Stimulated activated naive CD8-positive, alpha-beta T cell treated with anti-CD3 and anti-CD28 coated beads, Interleukin-15, amount 100 ng/mL, for 72 hours (primary cell): ENCODE data around the gene ANKRD29.

Experiments
- ATAC-seq: fragments of 150-1000 bp; cut with Tn5 transposase; 2 replicates; pipeline ENCODE4 v1.10.0; 2021; ENCODE audit warnings: mild to moderate bottlenecking, moderate library complexity
- DNase-seq, 2 donors: peaks; one replicate each; pipeline ENCODE4 v3.0.0; 2021 to 2022
- H3K27ac Mint-ChIP-seq, 2 donors: one replicate each; pipeline ENCODE4 v1.8.0; 2022; ENCODE audit warnings: mild to moderate bottlenecking in 2 of 2, mixed read lengths in 2 of 2, moderate library complexity in 2 of 2
- H3K27me3 Mint-ChIP-seq: one replicate; pipeline ENCODE4 v1.8.0; 2022; ENCODE audit warnings: mixed read lengths
- H3K4me1 Mint-ChIP-seq: one replicate; pipeline ENCODE4 v1.8.0; 2022; ENCODE audit warnings: mild to moderate bottlenecking, mixed read lengths
- H3K4me3 Mint-ChIP-seq, 2 donors: one replicate each; pipeline ENCODE4 v1.8.0; 2022; ENCODE audit warnings: mild to moderate bottlenecking in 2 of 2, mixed read lengths in 2 of 2, moderate library complexity in 1 of 2
- H3K9me3 Mint-ChIP-seq, 2 donors: one replicate each; pipeline ENCODE4 v1.8.0; 2022; ENCODE audit warnings: mixed read lengths in 2 of 2

Gene ANKRD29

DNA sequence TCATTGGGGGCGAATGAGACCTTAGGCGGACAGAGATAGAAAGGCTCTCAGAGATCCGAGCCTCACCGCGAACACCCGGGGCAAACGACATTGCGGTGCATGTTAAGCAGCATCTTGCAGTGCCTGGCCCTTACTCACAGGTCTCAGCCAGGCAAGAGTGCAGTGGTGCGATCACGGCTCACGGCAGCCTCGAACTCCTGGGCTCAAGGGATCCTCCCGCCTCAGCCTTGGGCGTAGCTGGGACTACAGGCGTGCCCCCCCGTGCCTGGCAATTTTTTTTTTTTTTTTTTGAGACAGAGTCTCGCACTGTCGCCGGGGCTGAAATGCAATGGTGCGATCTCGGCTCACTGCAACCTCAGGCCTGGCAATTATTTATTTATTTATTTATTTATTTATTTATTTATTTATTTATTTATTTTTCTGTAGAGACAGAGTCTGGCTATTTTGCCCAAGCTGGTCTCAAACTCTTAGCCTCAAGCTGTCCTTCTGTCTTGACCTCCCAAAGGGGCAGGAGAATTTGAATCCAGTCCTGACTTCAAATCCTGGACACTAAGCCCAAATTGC lies 27.9 kb upstream of the ANKRD29 start:
- H3K27ac Mint-ChIP-seq: no peak overlapping the region
- peaks cover 67% of the 10 kb centered on the region for H3K27me3 Mint-ChIP-seq
- DNase-seq (no peak), ATAC-seq (peak; percentile 4)
- peaks cover 12% of the 10 kb centered on the region for H3K4me1 Mint-ChIP-seq
- H3K4me3 Mint-ChIP-seq: peak overlapping the region; percentile 27 to 63
- no peaks in the 10 kb centered on the region for H3K9me3 Mint-ChIP-seq

DNA sequence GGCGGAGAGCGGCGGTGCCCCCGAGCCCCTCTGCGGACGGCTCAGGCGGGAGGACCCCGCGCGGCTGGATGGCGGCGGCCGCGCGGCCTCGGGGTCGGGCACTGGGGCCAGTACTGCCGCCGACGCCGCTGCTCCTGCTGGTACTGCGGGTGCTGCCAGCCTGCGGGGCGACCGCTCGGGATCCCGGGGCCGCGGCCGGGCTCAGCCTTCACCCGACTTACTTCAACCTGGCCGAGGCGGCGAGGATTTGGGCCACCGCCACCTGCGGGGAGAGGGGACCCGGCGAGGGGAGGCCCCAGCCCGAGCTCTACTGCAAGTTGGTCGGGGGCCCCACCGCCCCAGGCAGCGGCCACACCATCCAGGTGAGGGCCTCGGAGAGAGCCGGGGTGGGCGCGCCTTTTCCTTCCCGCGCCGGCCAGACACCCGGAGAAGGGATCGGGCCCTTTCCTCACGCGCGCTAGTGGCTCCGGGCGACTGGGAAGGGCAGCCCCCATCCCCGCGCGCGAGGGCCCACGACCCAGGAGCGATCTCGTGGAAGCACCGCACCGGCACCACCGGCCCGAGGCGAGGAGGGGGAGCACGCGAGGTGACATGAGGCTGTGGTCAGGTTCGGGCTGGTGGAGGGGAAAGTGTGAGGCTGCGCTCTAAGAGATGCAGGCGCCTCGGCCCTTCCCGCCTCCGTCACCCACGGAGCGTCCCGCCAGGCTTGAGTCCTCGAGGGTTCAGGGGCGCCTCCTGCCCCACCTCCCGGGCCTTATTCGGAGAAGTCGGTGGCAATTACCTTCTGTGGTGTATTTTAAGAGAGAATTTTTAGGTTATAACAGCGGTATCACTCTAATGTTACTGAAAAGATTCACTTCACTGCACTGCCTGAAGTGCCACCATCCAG lies 27.1 kb upstream of the ANKRD29 start:
- H3K4me1 Mint-ChIP-seq: peaks cover 12% of the 10 kb centered on the region
- ATAC-seq: peak; percentile 67
- H3K4me3 Mint-ChIP-seq: peak overlapping the region; percentile 27 to 63
- no peaks in the 10 kb centered on the region for H3K9me3 Mint-ChIP-seq
- H3K27me3 Mint-ChIP-seq: peaks cover 67% of the 10 kb centered on the region
- no peak overlapping the region for H3K27ac Mint-ChIP-seq
- peak; percentile 12 to 25 for DNase-seq

DNA sequence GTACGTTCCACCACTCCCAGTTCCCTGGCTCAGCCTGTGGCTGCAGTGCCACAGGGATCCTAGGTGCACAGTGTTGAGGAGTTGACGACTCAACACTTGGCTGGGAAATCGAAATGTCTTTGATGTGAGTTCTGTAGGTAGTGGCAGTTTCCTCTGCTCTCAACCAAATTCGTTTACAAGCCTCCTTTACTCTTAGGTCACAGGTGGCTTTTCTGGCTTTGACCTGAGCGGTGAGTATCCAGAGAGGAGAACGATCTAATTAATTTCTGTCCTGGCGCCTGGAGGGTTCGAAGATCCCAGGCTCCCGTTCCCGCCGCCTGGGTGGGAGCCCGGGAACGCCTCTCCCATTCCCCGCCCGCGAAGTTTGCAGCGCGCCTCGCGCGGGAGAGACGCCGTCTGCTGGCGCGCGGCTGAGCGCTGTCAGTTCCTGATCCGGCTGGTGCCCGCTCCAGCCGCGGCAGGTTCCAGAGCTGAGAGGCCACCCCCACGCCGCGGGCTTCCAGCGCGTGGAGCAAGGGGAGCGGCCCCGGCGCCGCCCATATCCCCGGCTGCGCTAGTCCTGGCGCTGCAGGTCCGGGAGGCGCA lies 26.4 kb upstream of the ANKRD29 start, which contains the start of gene LAMA3:
Gene LAMA3, plus strand, starts transcription at position 423 of the 585 bp plus-strand sequence. CDS start 231 bp downstream, outside the sequence.
- H3K27ac Mint-ChIP-seq: no peak within 1 kb of the TSS

DNA sequence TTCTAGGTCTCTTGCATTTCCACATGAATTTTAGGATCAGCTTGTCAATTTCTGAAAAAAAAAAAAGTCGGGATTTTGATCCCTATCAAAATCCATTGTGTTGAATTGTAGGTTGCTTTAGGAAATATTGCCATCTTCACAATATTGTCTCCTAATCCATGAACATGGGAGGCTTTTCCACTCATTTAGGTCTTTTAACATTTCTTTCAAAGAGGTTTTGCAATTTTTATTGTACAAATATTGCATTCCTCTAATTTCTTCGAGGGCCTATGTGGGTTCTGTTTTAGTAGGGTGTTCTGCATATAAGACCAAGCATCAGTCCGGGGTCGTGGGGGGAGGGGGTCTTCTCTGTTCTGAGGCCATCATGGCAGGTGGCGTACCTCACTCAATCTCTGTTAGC lies 25.8 kb upstream of the ANKRD29 start:
- ATAC-seq: no peak
- no peak overlapping the region for H3K27ac Mint-ChIP-seq
- peaks cover 12% of the 10 kb centered on the region for H3K4me1 Mint-ChIP-seq
- no peak overlapping the region for H3K4me3 Mint-ChIP-seq
- H3K9me3 Mint-ChIP-seq: no peaks in the 10 kb centered on the region
- peaks cover 70% of the 10 kb centered on the region for H3K27me3 Mint-ChIP-seq
- DNase-seq: no peak

More for the DNA sequence above, 26.4 kb upstream of the ANKRD29 start, which contains the start of gene LAMA3:
- H3K9me3 Mint-ChIP-seq: no peaks in the 10 kb centered on the region
- H3K4me3 Mint-ChIP-seq: peak within 1 kb of the TSS; percentile 58 to 63
- peaks cover 12% of the 10 kb centered on the region for H3K4me1 Mint-ChIP-seq
- peak; percentile 79 for ATAC-seq
- peak; percentile 7 to 20 for DNase-seq
- peaks cover 74% of the 10 kb centered on the region for H3K27me3 Mint-ChIP-seq

DNA sequence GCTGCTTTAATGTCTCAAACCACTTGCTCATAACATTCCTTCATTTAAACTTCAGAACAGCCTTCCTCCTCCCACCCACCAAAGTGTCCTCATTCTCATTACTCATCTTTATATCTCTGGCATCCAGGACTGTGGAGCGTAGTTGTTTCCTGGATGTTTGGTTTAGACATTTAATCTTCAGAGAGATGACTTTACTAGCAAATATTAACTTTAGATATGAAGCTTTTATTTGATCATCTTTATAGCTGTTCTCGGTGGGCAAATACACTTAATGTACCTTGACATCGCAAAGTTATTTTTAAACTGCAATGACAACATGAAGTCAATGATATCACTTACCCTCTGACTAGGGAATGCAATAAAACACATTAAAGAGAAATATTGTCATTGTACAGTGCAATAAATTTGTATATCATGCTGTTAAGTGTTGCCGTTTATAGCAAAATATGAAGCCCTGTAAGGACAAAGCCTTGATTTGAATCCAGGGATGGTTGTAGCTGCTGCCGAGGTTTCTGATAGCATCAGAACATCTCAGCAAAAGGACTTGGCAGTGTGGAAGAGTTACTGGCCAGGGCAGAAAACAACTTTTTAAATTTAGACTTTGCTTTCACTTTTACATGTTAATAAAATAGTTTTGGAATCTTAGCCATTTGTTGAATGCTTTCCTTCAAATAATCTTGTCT lies 21.9 kb upstream of the ANKRD29 start:
- Mint-ChIP-seq H3K9me3 (no peaks in the 10 kb centered on the region), H3K4me1 (peaks cover 6% of the 10 kb centered on the region)
- no peak for DNase-seq

DNA sequence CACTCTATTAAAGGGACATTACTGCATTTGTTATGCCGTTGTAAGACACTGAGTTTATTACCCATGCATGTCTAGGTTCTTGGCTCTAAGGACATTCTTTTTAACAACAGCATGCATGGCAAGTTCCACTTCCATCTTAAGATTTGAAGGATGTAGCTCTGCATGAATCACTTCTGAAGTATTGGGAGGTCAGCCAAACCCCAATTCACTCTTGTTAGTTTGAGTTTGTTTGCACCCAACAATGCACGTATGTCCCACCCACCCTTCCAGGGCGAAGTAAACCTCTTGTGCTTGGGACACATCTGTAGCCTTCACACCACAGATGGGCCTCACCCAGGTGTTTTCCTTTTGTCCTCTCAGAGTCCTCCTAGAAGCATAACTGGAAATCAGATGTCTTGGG lies 21.0 kb upstream of the ANKRD29 start:
- Mint-ChIP-seq H3K27me3 (peaks cover 44% of the 10 kb centered on the region), H3K27ac (no peak overlapping the region), H3K4me3 (no peak overlapping the region), H3K9me3 (peaks cover 0 to 7% of the 10 kb centered on the region in 2 donors), H3K4me1 (peaks cover under 1% of the 10 kb centered on the region)
- no peak for ATAC-seq
- DNase-seq: no peak

More for the DNA sequence above, 21.9 kb upstream of the ANKRD29 start:
- no peak for ATAC-seq
- H3K4me3 Mint-ChIP-seq: no peak overlapping the region
- peak overlapping the region in 1 of 2 donors; percentile 42 for H3K27ac Mint-ChIP-seq
- peaks cover 44% of the 10 kb centered on the region for H3K27me3 Mint-ChIP-seq

DNA sequence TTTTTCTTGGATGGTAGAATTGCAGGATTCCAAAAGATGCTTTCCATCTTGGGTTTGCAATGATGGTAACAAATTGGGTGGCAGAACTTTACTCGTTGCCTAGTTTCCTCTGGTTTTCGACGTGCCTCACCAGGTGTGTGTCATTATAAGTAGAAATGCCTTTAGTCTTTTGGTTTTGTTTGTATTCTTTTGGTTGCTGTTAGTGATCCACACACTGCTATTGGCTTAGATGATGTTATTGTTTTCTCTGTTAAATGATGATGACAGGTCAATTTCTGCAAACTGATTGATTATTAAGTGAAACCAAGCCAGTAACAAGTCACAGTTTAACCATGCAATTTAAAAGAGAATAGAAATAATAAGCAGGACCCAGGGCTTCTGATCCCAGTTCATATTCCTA lies 20.4 kb upstream of the ANKRD29 start:
- peaks cover 0 to 7% of the 10 kb centered on the region in 2 donors for H3K9me3 Mint-ChIP-seq
- peaks cover 39% of the 10 kb centered on the region for H3K27me3 Mint-ChIP-seq
- DNase-seq: no peak
- no peak overlapping the region for H3K4me3 Mint-ChIP-seq
- ATAC-seq: no peak
- H3K4me1 Mint-ChIP-seq: no peaks in the 10 kb centered on the region
- H3K27ac Mint-ChIP-seq: no peak overlapping the region

DNA sequence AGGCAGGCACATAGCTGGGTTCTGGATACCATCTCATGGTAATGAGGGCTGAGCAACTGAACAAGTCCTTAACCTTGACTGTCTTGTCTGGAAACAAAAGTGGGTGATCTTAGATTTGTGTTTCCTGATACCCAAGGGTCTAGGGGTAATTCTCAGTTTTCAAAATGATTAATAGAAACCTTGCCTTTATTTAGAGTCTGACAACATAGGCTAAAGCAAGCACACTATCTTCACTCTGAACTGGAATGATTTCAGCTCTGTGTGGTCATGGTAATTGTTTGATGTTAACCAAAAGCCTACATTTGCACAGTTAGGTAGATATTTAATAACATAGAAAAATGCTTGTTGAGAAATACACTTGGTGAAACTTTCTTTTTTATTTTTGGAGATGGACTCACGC lies 19.8 kb upstream of the ANKRD29 start:
- Mint-ChIP-seq H3K4me3 (no peak overlapping the region), H3K27ac (no peak overlapping the region), H3K27me3 (peaks cover 32% of the 10 kb centered on the region), H3K9me3 (peaks cover 0 to 7% of the 10 kb centered on the region in 2 donors), H3K4me1 (no peaks in the 10 kb centered on the region)
- ATAC-seq (no peak), DNase-seq (no peak)

DNA sequence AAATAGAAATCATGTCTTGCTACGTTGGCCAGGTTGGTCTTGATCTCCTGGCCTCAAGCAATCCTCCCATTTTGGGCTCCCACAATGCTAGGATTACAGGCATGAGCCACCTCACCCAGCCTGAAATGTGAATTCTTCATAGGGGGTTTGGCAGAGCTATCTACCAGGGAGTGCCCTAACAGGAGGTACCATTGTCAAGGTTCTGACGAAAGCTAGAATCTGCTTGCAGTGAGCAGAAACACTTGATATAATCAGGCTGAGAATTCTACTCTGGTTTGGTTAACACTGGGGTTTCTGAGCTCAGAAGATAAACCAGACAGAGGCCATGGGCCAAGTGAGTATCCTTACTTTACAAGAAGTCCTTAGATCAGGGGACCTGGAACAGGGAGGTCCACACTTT lies 19.3 kb upstream of the ANKRD29 start:
- DNase-seq (no peak), ATAC-seq (no peak)
- Mint-ChIP-seq H3K27ac (no peak overlapping the region), H3K9me3 (peaks cover 0 to 7% of the 10 kb centered on the region in 2 donors), H3K4me1 (no peaks in the 10 kb centered on the region), H3K4me3 (no peak overlapping the region), H3K27me3 (peaks cover 27% of the 10 kb centered on the region)

DNA sequence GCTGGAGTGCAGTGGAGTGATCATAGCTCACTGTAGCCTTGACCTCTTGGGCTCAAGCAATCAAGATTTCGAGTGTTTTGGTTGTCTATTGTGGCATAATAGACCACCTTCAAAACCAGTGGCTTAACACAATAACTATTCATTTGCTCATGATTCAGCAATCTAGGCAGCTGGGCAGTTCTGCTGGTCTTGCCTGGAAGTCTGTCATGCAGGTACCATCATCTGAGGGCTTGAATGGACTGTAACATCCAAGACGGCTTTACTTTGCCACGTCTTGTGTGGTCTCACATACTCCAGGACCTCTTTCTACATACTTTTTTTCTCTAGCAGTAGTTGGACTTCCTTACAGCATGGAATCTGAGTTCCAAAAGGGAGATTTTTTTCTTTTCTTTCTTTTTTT lies 13.2 kb upstream of the ANKRD29 start:
- H3K4me1 Mint-ChIP-seq: peaks cover 5% of the 10 kb centered on the region
- ATAC-seq: no peak
- peaks cover 0 to 7% of the 10 kb centered on the region in 2 donors for H3K9me3 Mint-ChIP-seq
- no peak for DNase-seq
- no peak overlapping the region for H3K4me3 Mint-ChIP-seq
- H3K27ac Mint-ChIP-seq: no peak overlapping the region
- peaks cover 7% of the 10 kb centered on the region for H3K27me3 Mint-ChIP-seq

DNA sequence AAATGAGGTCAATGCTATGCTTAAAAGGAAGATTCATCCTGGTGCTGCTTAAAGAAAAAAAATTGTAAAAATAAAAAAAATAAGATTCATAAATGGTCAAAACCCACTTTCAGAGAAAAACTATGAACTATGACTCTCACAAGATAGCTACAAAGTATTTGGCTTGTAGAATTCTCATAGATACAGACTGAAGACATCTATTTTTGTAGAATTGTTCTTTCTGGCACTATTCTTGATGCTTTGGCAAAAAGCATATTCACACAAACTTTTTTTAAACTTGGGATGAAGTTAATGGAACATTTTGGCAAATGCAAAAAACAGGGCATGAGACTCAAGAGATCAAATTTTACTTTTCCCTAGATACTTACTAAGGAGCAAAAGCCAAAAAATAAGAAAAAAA lies 12.5 kb upstream of the ANKRD29 start:
- peaks cover 5% of the 10 kb centered on the region for H3K4me1 Mint-ChIP-seq
- H3K9me3 Mint-ChIP-seq: peaks cover 0 to 7% of the 10 kb centered on the region in 2 donors
- ATAC-seq (no peak), DNase-seq (no peak)
- H3K27ac Mint-ChIP-seq: no peak overlapping the region
- H3K4me3 Mint-ChIP-seq: no peak overlapping the region
- peaks cover 7% of the 10 kb centered on the region for H3K27me3 Mint-ChIP-seq

DNA sequence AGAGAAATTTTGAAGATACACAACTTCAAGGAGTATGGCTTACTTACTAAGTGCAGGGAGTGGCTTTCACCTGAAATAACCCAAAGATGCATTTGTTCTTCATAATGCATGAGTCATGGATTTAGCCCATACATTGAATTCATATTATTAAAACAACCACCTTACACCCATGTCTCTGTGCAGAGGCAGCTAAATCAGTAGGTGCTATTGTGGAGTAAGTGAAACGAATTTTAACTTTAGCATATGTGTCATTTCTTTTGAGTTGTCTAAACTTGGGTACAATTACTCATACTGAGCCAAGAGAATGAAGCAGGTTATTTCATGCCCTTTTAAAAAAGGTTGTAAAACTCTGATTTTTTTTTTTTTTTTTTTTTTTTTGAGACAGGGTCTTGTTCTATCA lies 11.0 kb upstream of the ANKRD29 start:
- H3K4me3 Mint-ChIP-seq: no peak overlapping the region
- H3K9me3 Mint-ChIP-seq: no peaks in the 10 kb centered on the region
- no peak overlapping the region for H3K27ac Mint-ChIP-seq
- DNase-seq: no peak
- peak; percentile 55 for ATAC-seq
- H3K4me1 Mint-ChIP-seq: peaks cover 5% of the 10 kb centered on the region
- H3K27me3 Mint-ChIP-seq: no peaks in the 10 kb centered on the region

DNA sequence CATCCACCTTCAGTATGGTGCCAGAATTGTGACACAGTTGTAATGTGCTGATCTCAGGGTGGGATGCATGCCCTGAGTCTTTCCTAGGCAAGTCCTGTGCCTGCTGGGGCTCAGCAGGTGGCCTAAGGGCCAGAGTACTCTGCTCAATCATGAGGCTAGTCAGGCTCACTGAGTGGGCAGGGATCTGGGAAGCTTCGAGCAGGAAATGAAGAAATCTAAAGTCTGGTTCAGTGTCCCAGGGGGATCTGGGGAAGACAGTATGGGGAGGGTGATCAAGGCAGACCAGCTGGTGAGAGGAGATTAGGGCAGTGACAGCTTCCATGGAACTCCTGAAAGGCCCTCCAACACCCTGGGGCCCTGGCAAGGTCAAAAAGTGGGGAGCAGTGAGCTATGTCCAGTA lies 8.9 kb upstream of the ANKRD29 start:
- H3K27me3 Mint-ChIP-seq: no peaks in the 10 kb centered on the region
- peaks cover 5% of the 10 kb centered on the region for H3K4me1 Mint-ChIP-seq
- DNase-seq (no peak), ATAC-seq (no peak)
- no peak overlapping the region for H3K4me3 Mint-ChIP-seq
- H3K9me3 Mint-ChIP-seq: no peaks in the 10 kb centered on the region
- H3K27ac Mint-ChIP-seq: no peak overlapping the region

DNA sequence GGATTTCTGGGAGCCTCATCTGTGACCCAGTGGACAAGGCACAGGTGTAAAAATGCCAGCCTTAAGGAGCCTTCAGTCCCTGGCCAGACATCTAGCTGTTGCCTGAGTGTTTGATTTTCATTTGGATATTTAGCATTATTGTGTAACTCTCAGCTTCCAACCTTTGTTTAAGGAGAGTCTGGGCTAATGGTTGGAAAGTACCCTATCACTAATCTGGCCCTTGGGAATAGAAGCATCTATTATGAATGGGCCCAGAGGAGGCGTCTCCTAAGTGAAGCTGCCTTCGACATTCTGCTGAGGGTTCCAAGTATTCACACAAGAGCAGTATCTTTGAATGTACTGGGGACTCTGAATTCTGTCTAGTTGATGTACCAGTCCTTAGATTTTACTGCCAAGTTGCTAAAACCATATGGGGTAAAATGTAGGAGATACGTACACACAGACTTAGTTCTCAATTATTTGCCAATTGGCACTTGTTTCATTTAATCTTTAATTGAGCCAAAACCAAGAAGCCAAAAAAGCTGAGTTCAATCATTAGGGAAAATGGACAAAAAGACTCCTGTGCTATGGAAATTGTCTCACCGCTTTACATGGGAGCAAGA lies 7.2 kb upstream of the ANKRD29 start:
- ATAC-seq: no peak
- no peak for DNase-seq
- Mint-ChIP-seq H3K27ac (no peak overlapping the region), H3K9me3 (no peaks in the 10 kb centered on the region), H3K4me1 (peaks cover 5% of the 10 kb centered on the region), H3K4me3 (no peak overlapping the region), H3K27me3 (no peaks in the 10 kb centered on the region)

DNA sequence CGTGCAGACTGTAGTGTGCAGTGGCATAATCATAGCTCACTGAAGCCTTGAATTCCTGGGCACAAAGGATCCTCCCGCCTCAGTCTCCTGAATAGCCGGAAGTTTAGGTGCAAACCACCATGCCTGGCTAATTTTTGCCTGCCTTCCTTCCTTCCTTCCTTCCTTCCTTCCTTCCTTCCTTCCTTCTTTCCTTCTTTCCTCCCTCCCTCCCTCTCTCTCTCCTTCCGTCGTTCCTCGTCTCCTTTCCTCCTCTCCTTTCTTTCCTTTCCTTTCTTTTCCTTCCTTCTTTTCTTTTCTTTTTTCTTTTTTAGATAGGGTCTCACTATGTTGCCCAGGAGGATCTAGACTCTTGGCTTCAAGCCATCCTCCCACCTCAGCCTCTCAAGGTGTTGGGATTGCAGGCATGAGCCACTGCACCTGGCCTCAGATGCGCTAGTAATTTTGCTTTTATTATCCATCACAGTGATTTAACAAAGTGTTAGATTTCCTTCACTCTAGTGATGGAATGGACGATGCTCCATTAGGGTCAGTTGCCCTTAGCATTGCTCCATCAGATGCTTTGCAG lies 6.6 kb upstream of the ANKRD29 start:
- no peak for ATAC-seq
- Mint-ChIP-seq H3K4me1 (peaks cover 5% of the 10 kb centered on the region), H3K27ac (no peak overlapping the region), H3K4me3 (no peak overlapping the region), H3K27me3 (no peaks in the 10 kb centered on the region), H3K9me3 (no peaks in the 10 kb centered on the region)
- no peak for DNase-seq
